ENCODE data around the gene WDR46. TPM values are rescaled to one million over a fixed set of nuclear protein-coding genes. Genes with fewer than 3 reads are reported as not detected.

Gene WDR46
- total and polyA plus RNA-seq, 2 of the 13 experiments (the other 11 are each of a cell fraction or from before 2014, with no cell fraction given): 47.4 to 105 TPM

DNA sequence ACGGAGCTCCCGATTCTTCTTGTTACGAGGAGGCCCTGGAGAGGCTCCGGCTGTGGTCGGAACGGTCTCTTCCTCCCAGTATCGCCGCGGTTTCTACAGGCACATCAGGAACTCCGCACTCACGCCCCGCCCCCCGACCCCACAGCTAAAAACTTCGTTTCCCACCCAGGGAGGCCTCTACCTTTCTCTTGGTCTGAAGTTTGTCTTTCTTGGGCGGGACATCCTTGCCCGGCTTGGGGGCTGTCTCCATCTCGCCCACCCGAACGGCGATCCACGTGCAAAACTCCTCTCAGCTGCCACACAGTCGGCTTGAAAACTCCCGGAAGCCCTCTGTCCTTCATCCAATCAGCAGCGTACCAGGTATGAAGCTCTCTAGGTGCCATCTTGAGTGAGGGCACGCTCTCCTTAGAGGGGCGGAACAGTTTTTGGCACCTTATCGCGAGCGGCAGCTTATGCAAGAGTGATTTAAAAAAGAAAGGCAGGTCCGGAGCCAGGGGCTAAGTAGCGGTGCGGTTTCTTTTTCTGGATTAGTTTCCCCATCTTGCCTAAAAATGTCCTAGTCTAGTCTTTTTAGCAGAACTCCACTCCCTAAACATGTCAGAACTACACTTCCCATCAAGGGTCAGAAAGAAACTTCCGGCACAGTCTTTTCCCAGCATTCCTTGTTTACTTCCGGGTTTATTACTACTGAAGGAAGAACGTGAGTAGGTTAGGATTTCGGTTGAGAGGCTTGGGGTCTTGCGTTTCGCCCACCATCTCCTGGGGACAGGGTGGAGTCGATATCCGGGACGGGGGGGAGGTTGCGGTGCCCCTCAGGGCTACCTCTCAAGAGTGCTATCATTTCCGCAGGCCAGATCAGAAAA lies at the start of gene WDR46, which contains the start of gene PFDN6 (continued):
- TF ChIP-seq PAWR (CRISPR knock-in tag; IDR thresholded peaks at IDR 0.05; ENCODE audit: borderline replicate concordance) (no peak), ZNF484 (CRISPR knock-in tag; IDR thresholded peaks at IDR 0.05; ENCODE audit: borderline replicate concordance, low read depth) (no peak), PHF21A (CRISPR knock-in tag; IDR thresholded peaks at IDR 0.05) (peak; percentile 69; the same call in 1 of the 2 replicates), MIER2 (CRISPR knock-in tag; IDR thresholded peaks at IDR 0.05) (no peak), KDM1A (CRISPR knock-in tag; IDR thresholded peaks at IDR 0.05) (no peak), U2AF2 (IDR thresholded peaks at IDR 0.05; ENCODE audit: low read depth, low read length) (no peak), SP5 (CRISPR knock-in tag; IDR thresholded peaks at IDR 0.05; ENCODE audit: borderline replicate concordance, low read depth) (peak; percentile 26; the same call in 1 of the 2 replicates), ZNF614 (CRISPR knock-in tag; IDR thresholded peaks at IDR 0.05; ENCODE audit: borderline replicate concordance) (no peak), KDM5B (CRISPR knock-in tag; IDR thresholded peaks at IDR 0.05; ENCODE audit: borderline replicate concordance) (no peak; the same call in 1 of the 2 replicates), RNF2 (conservative IDR thresholded peaks at IDR 0.05; ENCODE audit: low read depth) (0 out of 2 replicates have a peak, but pooled peaks have one; percentile 18), TCF12 (IDR thresholded peaks at IDR 0.05) (no peak), TCF12 (CRISPR knock-in tag; IDR thresholded peaks at IDR 0.05) (no peak)
- TF ChIP-seq, protein P1, sequence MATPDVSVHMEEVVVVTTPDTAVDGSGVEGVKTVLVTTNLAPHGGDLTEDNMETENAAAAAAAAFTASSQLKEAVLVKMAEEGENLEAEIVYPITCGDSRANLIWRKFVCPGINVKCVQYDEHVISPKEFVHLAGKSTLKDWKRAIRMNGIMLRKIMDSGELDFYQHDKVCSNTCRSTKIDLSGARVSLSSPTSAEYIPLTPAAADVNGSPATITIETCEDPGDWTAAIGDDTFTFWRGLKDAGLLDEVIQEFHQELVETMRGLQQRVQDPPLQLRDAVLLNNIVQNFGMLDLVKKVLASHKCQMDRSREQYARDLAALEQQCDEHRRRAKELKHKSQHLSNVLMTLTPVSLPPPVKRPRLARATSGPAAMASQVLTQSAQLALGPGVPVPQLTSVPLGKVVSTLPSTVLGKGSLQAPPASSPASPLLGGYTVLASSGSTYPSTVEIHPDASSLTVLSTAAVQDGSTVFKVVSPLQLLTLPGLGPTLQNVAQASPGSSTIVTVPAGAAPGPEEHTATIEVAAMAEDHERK (CRISPR knock-in tag; IDR thresholded peaks at IDR 0.05; ENCODE audit: low read depth): 0 out of 2 replicates have a peak, but pooled peaks have one; percentile 33
- TF ChIP-seq, protein P2, sequence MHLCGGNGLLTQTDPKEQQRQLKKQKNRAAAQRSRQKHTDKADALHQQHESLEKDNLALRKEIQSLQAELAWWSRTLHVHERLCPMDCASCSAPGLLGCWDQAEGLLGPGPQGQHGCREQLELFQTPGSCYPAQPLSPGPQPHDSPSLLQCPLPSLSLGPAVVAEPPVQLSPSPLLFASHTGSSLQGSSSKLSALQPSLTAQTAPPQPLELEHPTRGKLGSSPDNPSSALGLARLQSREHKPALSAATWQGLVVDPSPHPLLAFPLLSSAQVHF (CRISPR knock-in tag; IDR thresholded peaks at IDR 0.05): no peak
- TF ChIP-seq, protein P3, sequence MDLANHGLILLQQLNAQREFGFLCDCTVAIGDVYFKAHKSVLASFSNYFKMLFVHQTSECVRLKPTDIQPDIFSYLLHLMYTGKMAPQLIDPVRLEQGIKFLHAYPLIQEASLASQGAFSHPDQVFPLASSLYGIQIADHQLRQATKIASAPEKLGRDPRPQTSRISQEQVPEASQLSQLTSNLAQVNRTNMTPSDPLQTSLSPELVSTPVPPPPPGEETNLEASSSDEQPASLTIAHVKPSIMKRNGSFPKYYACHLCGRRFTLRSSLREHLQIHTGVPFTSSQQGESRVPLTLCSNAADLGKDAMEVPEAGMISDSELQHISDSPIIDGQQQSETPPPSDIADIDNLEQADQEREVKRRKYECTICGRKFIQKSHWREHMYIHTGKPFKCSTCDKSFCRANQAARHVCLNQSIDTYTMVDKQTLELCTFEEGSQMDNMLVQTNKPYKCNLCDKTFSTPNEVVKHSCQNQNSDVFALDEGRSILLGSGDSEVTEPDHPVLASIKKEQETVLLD (CRISPR knock-in tag; IDR thresholded peaks at IDR 0.05; ENCODE audit: low read depth): no peak
- TF ChIP-seq, protein P4, sequence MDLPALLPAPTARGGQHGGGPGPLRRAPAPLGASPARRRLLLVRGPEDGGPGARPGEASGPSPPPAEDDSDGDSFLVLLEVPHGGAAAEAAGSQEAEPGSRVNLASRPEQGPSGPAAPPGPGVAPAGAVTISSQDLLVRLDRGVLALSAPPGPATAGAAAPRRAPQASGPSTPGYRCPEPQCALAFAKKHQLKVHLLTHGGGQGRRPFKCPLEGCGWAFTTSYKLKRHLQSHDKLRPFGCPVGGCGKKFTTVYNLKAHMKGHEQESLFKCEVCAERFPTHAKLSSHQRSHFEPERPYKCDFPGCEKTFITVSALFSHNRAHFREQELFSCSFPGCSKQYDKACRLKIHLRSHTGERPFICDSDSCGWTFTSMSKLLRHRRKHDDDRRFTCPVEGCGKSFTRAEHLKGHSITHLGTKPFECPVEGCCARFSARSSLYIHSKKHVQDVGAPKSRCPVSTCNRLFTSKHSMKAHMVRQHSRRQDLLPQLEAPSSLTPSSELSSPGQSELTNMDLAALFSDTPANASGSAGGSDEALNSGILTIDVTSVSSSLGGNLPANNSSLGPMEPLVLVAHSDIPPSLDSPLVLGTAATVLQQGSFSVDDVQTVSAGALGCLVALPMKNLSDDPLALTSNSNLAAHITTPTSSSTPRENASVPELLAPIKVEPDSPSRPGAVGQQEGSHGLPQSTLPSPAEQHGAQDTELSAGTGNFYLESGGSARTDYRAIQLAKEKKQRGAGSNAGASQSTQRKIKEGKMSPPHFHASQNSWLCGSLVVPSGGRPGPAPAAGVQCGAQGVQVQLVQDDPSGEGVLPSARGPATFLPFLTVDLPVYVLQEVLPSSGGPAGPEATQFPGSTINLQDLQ (CRISPR knock-in tag; IDR thresholded peaks at IDR 0.05): no peak
- TF ChIP-seq, protein P5, sequence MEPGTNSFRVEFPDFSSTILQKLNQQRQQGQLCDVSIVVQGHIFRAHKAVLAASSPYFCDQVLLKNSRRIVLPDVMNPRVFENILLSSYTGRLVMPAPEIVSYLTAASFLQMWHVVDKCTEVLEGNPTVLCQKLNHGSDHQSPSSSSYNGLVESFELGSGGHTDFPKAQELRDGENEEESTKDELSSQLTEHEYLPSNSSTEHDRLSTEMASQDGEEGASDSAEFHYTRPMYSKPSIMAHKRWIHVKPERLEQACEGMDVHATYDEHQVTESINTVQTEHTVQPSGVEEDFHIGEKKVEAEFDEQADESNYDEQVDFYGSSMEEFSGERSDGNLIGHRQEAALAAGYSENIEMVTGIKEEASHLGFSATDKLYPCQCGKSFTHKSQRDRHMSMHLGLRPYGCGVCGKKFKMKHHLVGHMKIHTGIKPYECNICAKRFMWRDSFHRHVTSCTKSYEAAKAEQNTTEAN (CRISPR knock-in tag; conservative IDR thresholded peaks at IDR 0.05): no peak
